ENCODE data around the gene SLC9A8.
A peak's percentile ranks its signal among the peaks of the same experiment; 100 is the strongest.
"Not testable (repeated sequence)": the region's sequence is repeated elsewhere in the genome, so short reads cannot be mapped to it uniquely, and the experiment has no call there.

The SLC9A8 gene

GRCh38 chr20:49889935-49890333, 77.3 kb downstream of the SLC9A8 start:
- Mint-ChIP-seq H3K27me3 (no peaks in the 10 kb centered on the region), H3K9me3 (no peaks in the 10 kb centered on the region), H3K36me3 (peaks cover 11% of the 10 kb centered on the region), H3K27ac (no peak overlapping the region), H3K4me3 (no peak overlapping the region), H3K4me1 (peaks cover 21% of the 10 kb centered on the region)
- ATAC-seq (ENCODE audit: low read depth) (no peak), DNase-seq (ENCODE audit: low spot score in 2 of 2) (no peak)

GRCh38 chr20:49890471-49891361, 78.1 kb downstream of the SLC9A8 start:
- Mint-ChIP-seq H3K4me1 (peaks cover 21% of the 10 kb centered on the region), H3K27ac (no peak overlapping the region), H3K4me3 (no peak overlapping the region), H3K9me3 (no peaks in the 10 kb centered on the region), H3K27me3 (no peaks in the 10 kb centered on the region), H3K36me3 (peaks cover 11% of the 10 kb centered on the region)
- DNase-seq (ENCODE audit: low spot score in 2 of 2): no peak
- no peak for ATAC-seq (ENCODE audit: low read depth)

GRCh38 chr20:49891476-49892110, 79.0 kb downstream of the SLC9A8 start:
- Mint-ChIP-seq H3K27ac (no peak overlapping the region), H3K36me3 (peaks cover 8% of the 10 kb centered on the region), H3K27me3 (no peaks in the 10 kb centered on the region), H3K4me1 (peaks cover 21% of the 10 kb centered on the region), H3K4me3 (no peak overlapping the region), H3K9me3 (no peaks in the 10 kb centered on the region)
- ATAC-seq (ENCODE audit: low read depth) (no peak), DNase-seq (ENCODE audit: low spot score in 2 of 2) (no peak)

- Mint-ChIP-seq H3K4me3 (no peak overlapping the region), H3K9me3 (no peaks in the 10 kb centered on the region), H3K27me3 (no peaks in the 10 kb centered on the region), H3K36me3 (peaks cover 7% of the 10 kb centered on the region), H3K27ac (no peak overlapping the region), H3K4me1 (peaks cover 21% of the 10 kb centered on the region)
- DNase-seq (ENCODE audit: low spot score in 2 of 2): no peak
- ATAC-seq (ENCODE audit: low read depth): no peak
Observed at GRCh38 chr20:49892260-49892659, 79.6 kb downstream of the SLC9A8 start.

- peaks cover 4% of the 10 kb centered on the region for H3K36me3 Mint-ChIP-seq
- no peak overlapping the region for H3K4me3 Mint-ChIP-seq
- peaks cover 21% of the 10 kb centered on the region for H3K4me1 Mint-ChIP-seq
- DNase-seq (ENCODE audit: low spot score in 2 of 2) (no peak), ATAC-seq (ENCODE audit: low read depth) (no peak)
- H3K27ac Mint-ChIP-seq: no peak overlapping the region
- no peaks in the 10 kb centered on the region for H3K9me3 Mint-ChIP-seq
- no peaks in the 10 kb centered on the region for H3K27me3 Mint-ChIP-seq
Observed at GRCh38 chr20:49892817-49893216, 80.2 kb downstream of the SLC9A8 start.

- H3K27me3 Mint-ChIP-seq: no peaks in the 10 kb centered on the region
- peak overlapping the region; percentile 35 for H3K27ac Mint-ChIP-seq
- H3K4me3 Mint-ChIP-seq: peak overlapping the region; percentile 58
- DNase-seq (ENCODE audit: low spot score in 2 of 2) (no peak), ATAC-seq (ENCODE audit: low read depth) (no peak)
- H3K36me3 Mint-ChIP-seq: peaks cover 2% of the 10 kb centered on the region
- no peaks in the 10 kb centered on the region for H3K9me3 Mint-ChIP-seq
- H3K4me1 Mint-ChIP-seq: peaks cover 19% of the 10 kb centered on the region
Observed at GRCh38 chr20:49893242-49894072, 80.8 kb downstream of the SLC9A8 start.

GRCh38 chr20:49894073-49894470, 81.4 kb downstream of the SLC9A8 start:
- Mint-ChIP-seq H3K9me3 (no peaks in the 10 kb centered on the region), H3K4me1 (peaks cover 13% of the 10 kb centered on the region), H3K36me3 (no peaks in the 10 kb centered on the region), H3K27me3 (no peaks in the 10 kb centered on the region), H3K27ac (peak overlapping the region; percentile 35), H3K4me3 (peak overlapping the region; percentile 64)
- DNase-seq (ENCODE audit: low spot score in 2 of 2): no peak
- ATAC-seq (ENCODE audit: low read depth): peak; percentile 55

GRCh38 chr20:49895474-49896093, 83.0 kb downstream of the SLC9A8 start:
- not testable (repeated sequence) for ATAC-seq (ENCODE audit: low read depth); H3K36me3 Mint-ChIP-seq; H3K9me3 Mint-ChIP-seq; H3K4me3 Mint-ChIP-seq; DNase-seq (ENCODE audit: low spot score in 2 of 2); H3K27ac Mint-ChIP-seq; H3K27me3 Mint-ChIP-seq
- H3K4me1 Mint-ChIP-seq: peaks cover 10% of the 10 kb centered on the region

- DNase-seq (ENCODE audit: low spot score in 2 of 2): no peak
- Mint-ChIP-seq H3K9me3 (no peaks in the 10 kb centered on the region), H3K36me3 (no peaks in the 10 kb centered on the region), H3K27ac (no peak overlapping the region), H3K4me3 (no peak overlapping the region), H3K27me3 (no peaks in the 10 kb centered on the region), H3K4me1 (peaks cover 10% of the 10 kb centered on the region)
- no peak for ATAC-seq (ENCODE audit: low read depth)
Observed at GRCh38 chr20:49896204-49896603, 83.6 kb downstream of the SLC9A8 start.

GRCh38 chr20:49899541-49900383, 87.1 kb downstream of the SLC9A8 start:
- ATAC-seq (ENCODE audit: low read depth): no peak
- Mint-ChIP-seq H3K27ac (no peak overlapping the region), H3K4me3 (no peak overlapping the region), H3K9me3 (no peaks in the 10 kb centered on the region), H3K4me1 (no peaks in the 10 kb centered on the region), H3K36me3 (peaks cover 8% of the 10 kb centered on the region), H3K27me3 (no peaks in the 10 kb centered on the region)
- no peak for DNase-seq (ENCODE audit: low spot score in 2 of 2)

- DNase-seq (ENCODE audit: low spot score in 2 of 2): no peak
- Mint-ChIP-seq H3K36me3 (peaks cover 22% of the 10 kb centered on the region), H3K27me3 (no peaks in the 10 kb centered on the region), H3K4me3 (no peak overlapping the region), H3K4me1 (no peaks in the 10 kb centered on the region), H3K9me3 (no peaks in the 10 kb centered on the region), H3K27ac (no peak overlapping the region)
- no peak for ATAC-seq (ENCODE audit: low read depth)
Observed at GRCh38 chr20:49901588-49901987, 89.0 kb downstream of the SLC9A8 start.

- Mint-ChIP-seq H3K4me3 (no peak overlapping the region), H3K27ac (no peak overlapping the region), H3K27me3 (no peaks in the 10 kb centered on the region), H3K4me1 (peaks cover 6% of the 10 kb centered on the region), H3K36me3 (peaks cover 34% of the 10 kb centered on the region), H3K9me3 (no peaks in the 10 kb centered on the region)
- DNase-seq (ENCODE audit: low spot score in 2 of 2): no peak
- no peak for ATAC-seq (ENCODE audit: low read depth)
Observed at GRCh38 chr20:49904440-49905214, 92.0 kb downstream of the SLC9A8 start.
